ENCODE results near the gene HCN3. TPM values are rescaled to one million over a fixed set of nuclear protein-coding genes. Genes with fewer than 3 reads are reported as not detected.

HCN3 gene
- total RNA-seq, 1 donor from 2014 or later = 1.9 TPM

DNA sequence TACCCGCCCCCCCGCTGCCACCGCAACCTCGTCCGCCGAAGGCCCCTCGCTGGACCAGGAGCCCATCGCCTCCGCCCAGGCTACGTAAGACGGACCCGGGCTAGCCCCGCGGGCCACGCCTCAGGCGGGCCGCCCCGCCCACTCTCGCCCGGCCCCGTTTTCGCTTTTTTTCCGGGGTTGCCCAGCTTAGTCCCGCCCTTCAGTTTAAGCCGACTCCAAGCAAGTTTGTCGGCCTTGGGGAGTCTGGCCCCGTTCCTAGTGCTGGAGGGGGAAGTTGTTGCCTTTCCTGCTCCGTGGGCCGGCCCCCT is 46.4 kb downstream of the HCN3 start:
- H3K4me3 Mint-ChIP-seq = peak overlapping the region; percentile 91
- no peak for TF ChIP-seq CTCF (IDR thresholded peaks at IDR 0.05)
- TF ChIP-seq EZH2 (IDR thresholded peaks at IDR 0.05) = no peak
- TF ChIP-seq EZH2phosphoT487 (IDR thresholded peaks at IDR 0.05) = no peak
- no peaks in the 10 kb centered on the region for H3K36me3 ChIP-seq
- no peaks in the 10 kb centered on the region for H3K27me3 ChIP-seq
- peaks cover 24% of the 10 kb centered on the region for H3K79me2 ChIP-seq (ENCODE audit: low read depth)
- no peaks in the 10 kb centered on the region for H3K9me3 ChIP-seq (ENCODE audit: low read depth)
- H3F3A ChIP-seq (ENCODE audit: low read depth) = peaks cover 62% of the 10 kb centered on the region
- no peak overlapping the region for H3K9ac ChIP-seq
- peak overlapping the region; percentile 82 for H3K4me3 ChIP-seq
- H3K27me3 Mint-ChIP-seq (ENCODE audit: insufficient read depth, low read depth) = peaks cover 7% of the 10 kb centered on the region
- H3K36me3 Mint-ChIP-seq = peaks cover 16% of the 10 kb centered on the region
- H3K27ac ChIP-seq = peak overlapping the region; percentile 88
- peak overlapping the region; percentile 91 for H2AFZ ChIP-seq (replicated peaks)
- no peak overlapping the region for H3K27ac Mint-ChIP-seq
- peaks cover 43% of the 10 kb centered on the region for H4K20me1 ChIP-seq (ENCODE audit: low read depth)
- peak overlapping the region; percentile 87 for H3K4me2 ChIP-seq
- peak; percentile 94 for DNase-seq (ENCODE audit: low spot score)
- peaks cover 39% of the 10 kb centered on the region for H3K4me1 Mint-ChIP-seq
- no peaks in the 10 kb centered on the region for H3K9me3 Mint-ChIP-seq
- H3K4me1 ChIP-seq = peaks cover 19% of the 10 kb centered on the region

- peak overlapping the region; percentile 15 for H3K9ac ChIP-seq
- Mint-ChIP-seq H3K4me1 (peaks cover 35% of the 10 kb centered on the region), H3K27ac (no peak overlapping the region), H3K27me3 (ENCODE audit: insufficient read depth, low read depth) (peaks cover 7% of the 10 kb centered on the region), H3K4me3 (peak overlapping the region; percentile 91), H3K36me3 (peaks cover 11% of the 10 kb centered on the region), H3K9me3 (no peaks in the 10 kb centered on the region)
- H3K36me3 ChIP-seq = no peaks in the 10 kb centered on the region
- TF ChIP-seq CTCF (IDR thresholded peaks at IDR 0.05) (no peak), EZH2 (IDR thresholded peaks at IDR 0.05) (no peak)
- peak; percentile 96 for DNase-seq (ENCODE audit: low spot score)
- H3K4me2 ChIP-seq = peak overlapping the region; percentile 87
- peaks cover 57% of the 10 kb centered on the region for H3F3A ChIP-seq (ENCODE audit: low read depth)
- peaks cover 24% of the 10 kb centered on the region for H3K79me2 ChIP-seq (ENCODE audit: low read depth)
- peak overlapping the region; percentile 82 for H3K4me3 ChIP-seq
- H2AFZ ChIP-seq (replicated peaks) = peak overlapping the region; percentile 91
- peaks cover 39% of the 10 kb centered on the region for H4K20me1 ChIP-seq (ENCODE audit: low read depth)
- peak overlapping the region; percentile 88 for H3K27ac ChIP-seq
- peaks cover 19% of the 10 kb centered on the region for H3K4me1 ChIP-seq
- no peaks in the 10 kb centered on the region for H3K27me3 ChIP-seq
- H3K9me3 ChIP-seq (ENCODE audit: low read depth) = no peaks in the 10 kb centered on the region
These were observed 46.9 kb downstream of the HCN3 start for GRCh38 chr1:155324037-155324716.

GRCh38 chr1:155324717-155325602 is 47.7 kb downstream of the HCN3 start:
- Histone ChIP-seq H3K4me3 (peak overlapping the region; percentile 82), H3K9me3 (ENCODE audit: low read depth) (no peaks in the 10 kb centered on the region), H3K27ac (no peak overlapping the region), H3K4me1 (peaks cover 19% of the 10 kb centered on the region), H4K20me1 (ENCODE audit: low read depth) (peaks cover 34% of the 10 kb centered on the region), H3K79me2 (ENCODE audit: low read depth) (peaks cover 24% of the 10 kb centered on the region), H2AFZ (replicated peaks) (peak overlapping the region; percentile 91), H3K4me2 (peak overlapping the region; percentile 87), H3K36me3 (no peaks in the 10 kb centered on the region), H3K9ac (peak overlapping the region; percentile 15), H3F3A (ENCODE audit: low read depth) (peaks cover 49% of the 10 kb centered on the region), H3K27me3 (no peaks in the 10 kb centered on the region)
- peaks cover 10% of the 10 kb centered on the region for H3K36me3 Mint-ChIP-seq
- peak overlapping the region; percentile 91 for H3K4me3 Mint-ChIP-seq
- no peak overlapping the region for H3K27ac Mint-ChIP-seq
- no peaks in the 10 kb centered on the region for H3K9me3 Mint-ChIP-seq
- peaks cover 3% of the 10 kb centered on the region for H3K27me3 Mint-ChIP-seq (ENCODE audit: insufficient read depth, low read depth)
- peaks cover 33% of the 10 kb centered on the region for H3K4me1 Mint-ChIP-seq
- peak; percentile 88 for DNase-seq (ENCODE audit: low spot score)
- TF ChIP-seq EZH2phosphoT487 (IDR thresholded peaks at IDR 0.05) = no peak
- peak; percentile 65 for TF ChIP-seq CTCF (IDR thresholded peaks at IDR 0.05)
- no peak for TF ChIP-seq EZH2 (IDR thresholded peaks at IDR 0.05)
